Testis (tissue), 2 donors: ENCODE data around the gene GBP5.

Source experiments
- CTCF ChIP-seq, 3 experiments: fragments of 450-650 bp in 2 of 3; fragments of 200-600 bp in 1 of 3; sonication (generic) in 1 of 3; IDR thresholded peaks; one replicate each; pipeline ENCODE4 v1.5.1; 2016 to 2019; ENCODE audit warnings: antibody characterized with exemption in 3 of 3, mild to moderate bottlenecking in 2 of 3, moderate library complexity in 1 of 3
- POLR2A ChIP-seq: fragments of 450-650 bp; IDR thresholded peaks from one replicate; pipeline ENCODE4 v1.6.1; 2017; ENCODE audit warnings: antibody characterized with exemption, mild to moderate bottlenecking, moderate library complexity

GRCh38 chr1:89280766-89281165 lies 8.1 kb upstream of the GBP5 start:
- TF ChIP-seq POLR2A (no peak), CTCF (IDR thresholded peaks at IDR 0.05) (no peak)
